HCT116 (cell line): ENCODE results near the gene UTF1. TPM values are rescaled to one million over a fixed set of nuclear protein-coding genes. Genes with fewer than 3 reads are reported as not detected.

ENCODE experiments used
- ATAC-seq: fragments of 200-7000 bp; cut with Tn5 transposase; 2 replicates; pipeline ENCODE4 v1.9.1; 2020; ENCODE audit warnings: mild to moderate bottlenecking, moderate library complexity
- BruUV-seq: library from RNA; stranded (reverse); fragments of 400-500 nt; replicated peaks from 2 replicates; lab custom pipeline; 2021; lab: Mats Ljungman, UMichigan
- CTCF ChIA-PET: fragments of 300-600 bp; sonication (Branson Sonifier 250); formaldehyde crosslinking; loops from one replicate; lab custom pipeline; 2021; ENCODE audit warnings: antibody characterized with exemption; lab: Charles Lee
- POLR2A ChIA-PET: fragments of 300-600, 350-600 bp; sonication (Branson Sonifier 250); formaldehyde crosslinking; loops from one replicate; lab custom pipeline; 2021; ENCODE audit warnings: antibody characterized with exemption; lab: Charles Lee
- RAD21 ChIA-PET, 2 experiments: fragments of 300-600 bp; sonication (Branson Sonifier 250); formaldehyde crosslinking; loops; one replicate each; lab custom pipeline; 2023; ENCODE audit warnings: low total read pairs in 2 of 2; ENCODE audit not compliant: uncharacterized antibody in 2 of 2, unreplicated experiment in 2 of 2, low non-redundant PET in 1 of 2; lab: Charles Lee
- DNase-seq: peaks from one replicate; pipeline ENCODE4 v3.0.0-alpha.2; 2010; ENCODE audit warnings: low read depth, low spot score
- H2AFZ ChIP-seq: fragments of 200-600 bp; shearing (Covaris generic), sonication (generic); 2 replicates; pipeline ENCODE4 v1.6.1; 2017; ENCODE audit warnings: low read depth, mixed run types, mixed read lengths, antibody characterized with exemption, low read length; ENCODE audit not compliant: poor library complexity, severe bottlenecking
- H3K27ac ChIP-seq: 2 replicates; pipeline ENCODE4 v1.5.1; 2012; ENCODE audit warnings: low read depth, low read length
- H3K27me3 ChIP-seq: fragments of 200-600 bp; sonication (generic); 2 replicates; pipeline ENCODE4 v1.6.1; 2016; ENCODE audit warnings: mixed run types, low read length, mixed read lengths; ENCODE audit not compliant: insufficient read depth
- H3K36me3 ChIP-seq, 2 experiments: fragments of 200-500 bp in 1 of 2; fragments of 200-600 bp in 1 of 2; sonication (Bioruptor generic) in 1 of 2; sonication (generic) in 1 of 2; 2 replicates each; pipeline versions ENCODE4 v1.5.1 to v1.6.1; 2014 to 2016; ENCODE audit warnings: low read length in 2 of 2, inconsistent platforms in 1 of 2, mixed read lengths in 1 of 2, mixed run types in 1 of 2; ENCODE audit not compliant: insufficient read depth in 2 of 2, control insufficient read depth in 1 of 2
- H3K4me1 ChIP-seq, 2 experiments: fragments of 200-600 bp in 1 of 2; sonication (generic) in 1 of 2; 2 replicates each; pipeline versions ENCODE4 v1.5.1 to v1.6.1; 2012 to 2017; ENCODE audit warnings: low read length in 2 of 2, inconsistent platforms in 1 of 2, mild to moderate bottlenecking in 1 of 2, mixed read lengths in 1 of 2, mixed run types in 1 of 2, moderate library complexity in 1 of 2; ENCODE audit not compliant: insufficient read depth in 2 of 2, control insufficient read depth in 1 of 2
- H3K4me2 ChIP-seq: fragments of 200-600 bp; sonication (generic); 2 replicates; pipeline ENCODE4 v1.6.1; 2017; ENCODE audit warnings: mixed run types, low read length, mixed read lengths
- H3K4me3 ChIP-seq, 2 experiments: fragments of 200-600 bp in 1 of 2; sonication (generic) in 1 of 2; replicated peaks in 1 of 2; 2 replicates each; pipeline ENCODE4 v1.5.1; 2011 to 2016; ENCODE audit warnings: low read length in 2 of 2, control low read depth in 1 of 2, low read depth in 1 of 2, mild to moderate bottlenecking in 1 of 2, mixed read lengths in 1 of 2, mixed run types in 1 of 2
- H3K79me2 ChIP-seq: fragments of 200-600 bp; sonication (generic); 2 replicates; pipeline ENCODE4 v1.6.1; 2017; ENCODE audit warnings: mild to moderate bottlenecking, mixed run types, low read length, moderate library complexity, mixed read lengths; ENCODE audit not compliant: insufficient read depth
- H3K9ac ChIP-seq: fragments of 200-600 bp; sonication (generic); 2 replicates; pipeline ENCODE4 v1.6.1; 2016; ENCODE audit warnings: low read length, mixed read lengths
- H3K9me2 ChIP-seq: fragments of 200-600 bp; sonication (generic), shearing (Covaris generic); 2 replicates; pipeline ENCODE4 v1.6.1; 2017; ENCODE audit warnings: mixed run types, mild to moderate bottlenecking, moderate library complexity; ENCODE audit not compliant: insufficient read depth
- H3K9me3 ChIP-seq, 2 experiments: fragments of 200-500 bp in 1 of 2; fragments of 200-600 bp in 1 of 2; sonication (Bioruptor generic) in 1 of 2; sonication (generic) in 1 of 2; 2 replicates each; pipeline ENCODE4 v1.6.1; 2014 to 2017; ENCODE audit warnings: low read length in 2 of 2, mixed read lengths in 2 of 2, inconsistent platforms in 1 of 2, low read depth in 1 of 2, mild to moderate bottlenecking in 1 of 2, mixed run types in 1 of 2, moderate library complexity in 1 of 2; ENCODE audit not compliant: control insufficient read depth in 1 of 2, insufficient read depth in 1 of 2
- H4K20me1 ChIP-seq: fragments of 200-600 bp; sonication (generic), shearing (Covaris generic); 2 replicates; pipeline ENCODE4 v1.6.1; 2017; ENCODE audit warnings: mixed run types, mild to moderate bottlenecking, moderate library complexity; ENCODE audit not compliant: insufficient read depth
- ATF3 ChIP-seq: IDR thresholded peaks from 2 replicates; pipeline ENCODE4 v1.6.1; 2012
- CBX3 ChIP-seq: IDR thresholded peaks from 2 replicates; pipeline ENCODE4 v1.6.1; 2012; ENCODE audit warnings: low read depth
- CEBPB ChIP-seq: IDR thresholded peaks from 2 replicates; pipeline ENCODE4 v1.6.1; 2012; ENCODE audit warnings: low read depth
- CTCF ChIP-seq, 3 experiments: fragments of 200-600 bp in 1 of 3; sonication (generic) in 1 of 3; IDR thresholded peaks in 2 of 3; conservative IDR thresholded peaks in 1 of 3; 2 replicates each; pipeline ENCODE4 v1.5.1; 2012 to 2017; ENCODE audit warnings: low read depth in 2 of 3, low read length in 2 of 3, antibody characterized with exemption in 1 of 3, borderline replicate concordance in 1 of 3, control low read depth in 1 of 3, mild to moderate bottlenecking in 1 of 3, mixed read lengths in 1 of 3, mixed run types in 1 of 3, moderate library complexity in 1 of 3; ENCODE audit not compliant: insufficient read depth in 1 of 3
- EGR1 ChIP-seq: IDR thresholded peaks from 2 replicates; pipeline ENCODE4 v1.6.1; 2012; ENCODE audit warnings: low read depth
- ELF1 ChIP-seq: IDR thresholded peaks from 2 replicates; pipeline ENCODE4 v1.6.1; 2012; ENCODE audit warnings: low read depth, borderline replicate concordance
- EZH2 ChIP-seq: fragments of 200-600 bp; sonication (generic); IDR thresholded peaks from 2 replicates; pipeline ENCODE4 v1.6.1; 2017; ENCODE audit warnings: antibody characterized with exemption, mixed run types
- EZH2phosphoT487 ChIP-seq: fragments of 200-600 bp; IDR thresholded peaks from 2 replicates; pipeline ENCODE4 v1.6.1; 2018; ENCODE audit warnings: antibody characterized with exemption, borderline replicate concordance
- FOSL1 ChIP-seq: IDR thresholded peaks from 2 replicates; pipeline ENCODE4 v1.6.1; 2012; ENCODE audit warnings: low read depth
- JUND ChIP-seq: IDR thresholded peaks from 2 replicates; pipeline ENCODE4 v1.6.1; 2012
- MAX ChIP-seq: IDR thresholded peaks from 2 replicates; pipeline ENCODE4 v1.6.1; 2012
- POLR2AphosphoS5 ChIP-seq: IDR thresholded peaks from 2 replicates; pipeline ENCODE4 v1.6.1; 2011; ENCODE audit warnings: mild to moderate bottlenecking, low read depth, low read length, moderate library complexity
- RAD21 ChIP-seq: IDR thresholded peaks from 2 replicates; pipeline ENCODE4 v1.6.1; 2012; ENCODE audit warnings: low read depth, mild to moderate bottlenecking
- SIN3A ChIP-seq: IDR thresholded peaks from 2 replicates; pipeline ENCODE4 v1.6.1; 2012; ENCODE audit warnings: low read depth
- SP1 ChIP-seq: IDR thresholded peaks from 2 replicates; pipeline ENCODE4 v1.6.1; 2012; ENCODE audit warnings: low read depth
- SRF ChIP-seq: IDR thresholded peaks from 2 replicates; pipeline ENCODE4 v1.6.1; 2012; ENCODE audit warnings: low read depth
- YY1 ChIP-seq: IDR thresholded peaks from 2 replicates; pipeline ENCODE4 v1.6.1; 2011; ENCODE audit warnings: low read length, low read depth, moderate library complexity, mild to moderate bottlenecking; ENCODE audit not compliant: insufficient replicate concordance; ENCODE audit errors: extremely low read depth
- ZNF274 ChIP-seq: fragments of 200-500 bp; sonication (Bioruptor generic); IDR thresholded peaks from 2 replicates; pipeline ENCODE4 v1.6.1; 2014; ENCODE audit warnings: mild to moderate bottlenecking, low read depth, low read length, inconsistent platforms
- intact Hi-C: fragments of 100-400 bp; cut with micrococcal nuclease; formaldehyde crosslinking; loops from 2 replicates; pipeline ENCODE4 v1.10.0; 2022
- total RNA-seq: library from RNA; stranded (reverse); gene quantifications from one replicate; pipeline ENCODE4 v1.2.1, GENCODE V29; 2021; ENCODE audit not compliant: unreplicated experiment
- TF ChIP-seq, protein P1 (sequence below): IDR thresholded peaks from 2 replicates; pipeline ENCODE4 v1.6.1; 2012; ENCODE audit warnings: low read depth
- TF ChIP-seq, protein P2 (sequence below): IDR thresholded peaks from 2 replicates; pipeline ENCODE4 v1.6.1; 2011; ENCODE audit warnings: mild to moderate bottlenecking, low read length, moderate library complexity; ENCODE audit not compliant: insufficient replicate concordance; ENCODE audit errors: extremely low read depth

UTF1 gene
- total RNA-seq, 1 experiment from 2014 or later: not detected

GRCh38 chr10:133191651-133192050 lies 38.4 kb upstream of the UTF1 start:
- RAD21 ChIA-PET: no interaction called here
- no TSS peak for BruUV-seq
- no peak overlapping the region for H3K4me2 ChIP-seq
- H3K79me2 ChIP-seq: no peaks in the 10 kb centered on the region
- no peak for DNase-seq
- H4K20me1 ChIP-seq: no peaks in the 10 kb centered on the region
- no peaks in the 10 kb centered on the region for H3K9me2 ChIP-seq
- no peak overlapping the region for H3K9ac ChIP-seq
- no peak for TF ChIP-seq EZH2phosphoT487
- TF ChIP-seq JUND: no peak
- TF ChIP-seq CTCF (IDR thresholded peaks at IDR 0.05 in 2 of 3, conservative IDR thresholded peaks at IDR 0.05 in 1 of 3; ENCODE audit: borderline replicate concordance in 1 of 3, insufficient read depth in 1 of 3, low read depth in 2 of 3, low read length in 2 of 3): no peak
- TF ChIP-seq EZH2: no peak
- no peak for TF ChIP-seq CBX3
- no peak for TF ChIP-seq MAX
- no peak for TF ChIP-seq EGR1
- TF ChIP-seq ELF1: no peak
- no peak for TF ChIP-seq RAD21
- TF ChIP-seq FOSL1: no peak
- TF ChIP-seq, protein P1, sequence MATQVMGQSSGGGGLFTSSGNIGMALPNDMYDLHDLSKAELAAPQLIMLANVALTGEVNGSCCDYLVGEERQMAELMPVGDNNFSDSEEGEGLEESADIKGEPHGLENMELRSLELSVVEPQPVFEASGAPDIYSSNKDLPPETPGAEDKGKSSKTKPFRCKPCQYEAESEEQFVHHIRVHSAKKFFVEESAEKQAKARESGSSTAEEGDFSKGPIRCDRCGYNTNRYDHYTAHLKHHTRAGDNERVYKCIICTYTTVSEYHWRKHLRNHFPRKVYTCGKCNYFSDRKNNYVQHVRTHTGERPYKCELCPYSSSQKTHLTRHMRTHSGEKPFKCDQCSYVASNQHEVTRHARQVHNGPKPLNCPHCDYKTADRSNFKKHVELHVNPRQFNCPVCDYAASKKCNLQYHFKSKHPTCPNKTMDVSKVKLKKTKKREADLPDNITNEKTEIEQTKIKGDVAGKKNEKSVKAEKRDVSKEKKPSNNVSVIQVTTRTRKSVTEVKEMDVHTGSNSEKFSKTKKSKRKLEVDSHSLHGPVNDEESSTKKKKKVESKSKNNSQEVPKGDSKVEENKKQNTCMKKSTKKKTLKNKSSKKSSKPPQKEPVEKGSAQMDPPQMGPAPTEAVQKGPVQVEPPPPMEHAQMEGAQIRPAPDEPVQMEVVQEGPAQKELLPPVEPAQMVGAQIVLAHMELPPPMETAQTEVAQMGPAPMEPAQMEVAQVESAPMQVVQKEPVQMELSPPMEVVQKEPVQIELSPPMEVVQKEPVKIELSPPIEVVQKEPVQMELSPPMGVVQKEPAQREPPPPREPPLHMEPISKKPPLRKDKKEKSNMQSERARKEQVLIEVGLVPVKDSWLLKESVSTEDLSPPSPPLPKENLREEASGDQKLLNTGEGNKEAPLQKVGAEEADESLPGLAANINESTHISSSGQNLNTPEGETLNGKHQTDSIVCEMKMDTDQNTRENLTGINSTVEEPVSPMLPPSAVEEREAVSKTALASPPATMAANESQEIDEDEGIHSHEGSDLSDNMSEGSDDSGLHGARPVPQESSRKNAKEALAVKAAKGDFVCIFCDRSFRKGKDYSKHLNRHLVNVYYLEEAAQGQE: no peak
- TF ChIP-seq SRF: no peak
- no peak for TF ChIP-seq SP1
- TF ChIP-seq YY1: no peak
- no peak for TF ChIP-seq ATF3
- TF ChIP-seq, protein P2, sequence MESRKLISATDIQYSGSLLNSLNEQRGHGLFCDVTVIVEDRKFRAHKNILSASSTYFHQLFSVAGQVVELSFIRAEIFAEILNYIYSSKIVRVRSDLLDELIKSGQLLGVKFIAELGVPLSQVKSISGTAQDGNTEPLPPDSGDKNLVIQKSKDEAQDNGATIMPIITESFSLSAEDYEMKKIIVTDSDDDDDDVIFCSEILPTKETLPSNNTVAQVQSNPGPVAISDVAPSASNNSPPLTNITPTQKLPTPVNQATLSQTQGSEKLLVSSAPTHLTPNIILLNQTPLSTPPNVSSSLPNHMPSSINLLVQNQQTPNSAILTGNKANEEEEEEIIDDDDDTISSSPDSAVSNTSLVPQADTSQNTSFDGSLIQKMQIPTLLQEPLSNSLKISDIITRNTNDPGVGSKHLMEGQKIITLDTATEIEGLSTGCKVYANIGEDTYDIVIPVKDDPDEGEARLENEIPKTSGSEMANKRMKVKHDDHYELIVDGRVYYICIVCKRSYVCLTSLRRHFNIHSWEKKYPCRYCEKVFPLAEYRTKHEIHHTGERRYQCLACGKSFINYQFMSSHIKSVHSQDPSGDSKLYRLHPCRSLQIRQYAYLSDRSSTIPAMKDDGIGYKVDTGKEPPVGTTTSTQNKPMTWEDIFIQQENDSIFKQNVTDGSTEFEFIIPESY: no peak
- TF ChIP-seq SIN3A: no peak
- TF ChIP-seq POLR2AphosphoS5: no peak
- no peak for TF ChIP-seq ZNF274
- TF ChIP-seq CEBPB: no peak
- TF ChIP-seq, all 23 proteins: peak for 0
- intact Hi-C loops: no loop called here
- Histone ChIP-seq H3K27ac (no peak overlapping the region), H2AFZ (no peak overlapping the region), H3K4me1 (no peaks in the 10 kb centered on the region), H3K36me3 (no peaks in the 10 kb centered on the region), H3K4me3 (no peak overlapping the region), H3K27me3 (no peaks in the 10 kb centered on the region), H3K9me3 (no peaks in the 10 kb centered on the region)
- ATAC-seq: no peak
- CTCF ChIA-PET: no interaction called here
- POLR2A ChIA-PET: no interaction called here
